ENCODE data around the gene PROX1. TPM values are rescaled to one million over a fixed set of nuclear protein-coding genes. Genes with fewer than 3 reads are reported as not detected.

Gene PROX1
- total RNA-seq, 1 donor from 2014 or later, result 6.5 TPM

DNA sequence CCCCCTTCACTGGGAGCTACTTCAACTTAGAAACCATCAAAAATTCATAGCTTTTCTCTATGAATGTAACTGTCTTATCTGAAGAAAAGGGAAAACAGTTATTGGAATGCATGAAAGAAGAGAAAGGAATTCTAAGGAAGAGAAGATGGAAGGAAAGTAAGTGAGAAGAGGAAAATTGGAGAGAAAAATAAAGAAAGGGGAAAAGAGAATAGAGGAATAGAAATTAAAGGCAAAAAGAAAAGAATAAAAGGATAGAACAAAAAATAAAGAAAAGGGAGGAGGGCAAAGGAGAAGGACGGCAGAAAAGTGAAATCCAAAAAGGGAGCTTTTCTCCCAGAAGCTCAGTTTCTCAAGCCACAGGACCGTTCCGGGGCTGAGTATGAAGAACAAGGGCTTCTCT is 9.9 kb upstream of the PROX1 start:
- no peak for FAIRE-seq

DNA sequence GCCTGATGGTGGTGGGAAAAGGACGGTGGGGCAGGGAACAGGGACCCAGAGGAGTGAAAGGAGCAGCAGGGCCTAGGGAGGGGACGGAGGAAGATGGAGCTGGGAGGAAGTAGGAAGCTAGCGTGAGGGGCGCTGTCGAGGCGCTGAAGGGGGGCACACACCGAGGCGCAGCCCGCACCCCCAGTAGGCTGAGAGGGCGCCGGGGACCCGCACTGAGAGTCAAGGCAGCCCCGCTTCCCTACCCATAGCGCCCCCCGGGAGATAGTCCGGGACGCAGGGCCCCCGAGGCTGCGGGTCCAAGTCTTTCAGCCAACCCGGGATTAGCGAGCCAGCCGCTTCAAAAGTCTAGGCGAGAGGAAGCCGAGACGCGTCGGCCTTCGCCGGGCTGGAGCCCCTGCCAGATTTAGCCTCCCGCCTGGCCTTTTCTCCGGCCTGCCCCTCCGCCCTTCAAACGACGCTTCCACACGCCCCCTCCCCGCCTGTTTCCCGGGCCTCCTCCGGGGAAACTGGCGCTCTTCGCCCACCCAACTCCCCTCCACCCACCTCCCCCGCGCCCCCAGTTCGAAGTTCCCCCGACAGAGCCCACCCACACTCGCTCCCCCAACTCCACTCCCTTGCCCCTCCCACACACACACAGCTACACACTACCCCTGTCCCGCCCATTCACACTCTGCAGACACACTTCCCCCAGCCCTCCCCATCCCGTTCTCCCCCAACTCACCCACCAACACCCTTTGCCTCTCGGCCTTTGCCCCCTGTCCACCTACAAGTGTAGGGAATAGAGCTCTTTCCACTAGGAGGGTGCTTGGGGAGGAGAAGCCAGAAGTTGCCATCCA is 7.8 kb upstream of the PROX1 start:
- DNase-seq (ENCODE audit: low spot score in 2 of 2), result no peak
- no peak for FAIRE-seq

More for the DNA sequence above, 9.9 kb upstream of the PROX1 start:
- no peak for DNase-seq (ENCODE audit: low spot score in 2 of 2)

DNA sequence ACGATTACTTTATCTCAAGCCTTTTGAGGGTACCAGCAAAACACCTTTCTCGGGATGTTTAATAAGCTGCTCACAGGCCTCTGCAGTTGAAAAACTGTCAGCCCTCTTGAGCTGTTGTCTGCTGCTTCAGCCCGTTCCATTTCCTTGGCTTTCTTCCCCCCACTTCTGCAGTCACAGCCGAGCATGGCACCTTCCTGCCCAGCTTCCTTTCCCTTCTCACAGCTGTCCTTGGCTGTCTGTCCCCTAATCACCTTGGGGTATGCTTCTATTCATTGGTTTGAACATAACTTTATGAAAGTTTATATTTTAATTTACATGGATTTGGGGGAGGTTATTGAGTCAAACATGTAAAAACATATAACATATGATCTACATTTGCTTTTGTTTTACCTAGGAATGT is 6.9 kb upstream of the PROX1 start:
- no peak for FAIRE-seq
- no peak for DNase-seq (ENCODE audit: low spot score in 2 of 2)

DNA sequence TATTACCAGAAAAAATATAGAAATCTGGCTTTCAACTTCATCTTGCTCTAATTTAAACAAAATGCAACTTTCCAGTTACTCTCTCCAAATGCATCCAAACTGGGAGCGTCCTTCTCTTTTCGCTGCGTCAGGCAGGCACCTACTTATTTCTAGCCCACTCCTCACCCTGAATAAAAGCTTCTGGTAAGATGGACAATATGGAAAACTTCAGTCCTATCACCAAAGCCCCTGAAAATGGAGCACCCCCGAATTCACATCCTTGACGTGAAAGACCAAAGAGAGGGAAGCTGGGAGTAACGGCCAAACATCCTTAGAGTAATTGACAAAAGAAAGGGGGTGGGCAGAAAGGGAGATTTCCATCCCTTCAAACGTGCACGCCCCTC is 5.5 kb upstream of the PROX1 start:
- FAIRE-seq (no peak), DNase-seq (ENCODE audit: low spot score in 2 of 2) (no peak)

DNA sequence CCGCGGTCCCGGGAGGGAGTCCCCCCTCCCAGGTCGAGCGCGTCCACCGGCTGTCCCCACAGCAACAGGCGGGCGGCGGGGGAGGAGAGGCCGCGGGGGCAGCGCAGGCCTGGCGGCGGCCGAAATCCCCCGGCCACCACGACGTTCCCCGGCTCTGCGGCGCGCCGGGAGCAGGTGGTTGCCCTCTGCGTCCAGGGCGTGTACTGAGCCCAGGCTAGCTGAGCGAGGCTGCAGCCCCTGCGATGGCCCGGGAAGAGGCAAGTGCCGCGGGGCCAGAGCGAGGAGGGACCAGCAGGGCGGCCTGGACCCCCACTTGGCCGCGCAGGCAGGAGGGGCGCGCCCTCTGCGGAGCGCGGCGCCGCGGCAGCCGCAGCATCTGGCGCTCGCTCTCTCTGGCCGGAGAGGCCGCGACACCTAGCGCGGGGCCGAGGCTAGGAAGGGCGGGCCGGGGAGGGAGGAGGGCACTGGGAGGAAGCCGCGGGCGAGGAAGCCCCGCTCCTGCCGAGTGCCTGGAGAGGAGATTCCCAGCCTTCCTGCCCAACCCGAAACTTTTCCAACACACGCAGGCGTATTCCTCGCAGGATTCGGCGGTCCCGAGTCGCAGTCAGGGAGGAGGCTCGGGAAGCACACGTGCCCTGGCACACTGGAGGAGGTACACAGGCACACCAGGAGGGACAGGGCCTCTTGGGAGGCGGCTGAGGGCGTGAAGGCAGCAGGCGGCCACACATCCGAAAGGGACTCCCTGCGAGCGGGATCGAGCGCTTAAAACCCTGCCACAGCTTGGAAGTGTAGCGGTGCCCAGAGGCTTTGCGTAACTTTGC is 4.9 kb upstream of the PROX1 start:
- DNase-seq (ENCODE audit: low spot score in 2 of 2), result peak in 1 of 2 donors; percentile 67
- FAIRE-seq, result no peak

DNA sequence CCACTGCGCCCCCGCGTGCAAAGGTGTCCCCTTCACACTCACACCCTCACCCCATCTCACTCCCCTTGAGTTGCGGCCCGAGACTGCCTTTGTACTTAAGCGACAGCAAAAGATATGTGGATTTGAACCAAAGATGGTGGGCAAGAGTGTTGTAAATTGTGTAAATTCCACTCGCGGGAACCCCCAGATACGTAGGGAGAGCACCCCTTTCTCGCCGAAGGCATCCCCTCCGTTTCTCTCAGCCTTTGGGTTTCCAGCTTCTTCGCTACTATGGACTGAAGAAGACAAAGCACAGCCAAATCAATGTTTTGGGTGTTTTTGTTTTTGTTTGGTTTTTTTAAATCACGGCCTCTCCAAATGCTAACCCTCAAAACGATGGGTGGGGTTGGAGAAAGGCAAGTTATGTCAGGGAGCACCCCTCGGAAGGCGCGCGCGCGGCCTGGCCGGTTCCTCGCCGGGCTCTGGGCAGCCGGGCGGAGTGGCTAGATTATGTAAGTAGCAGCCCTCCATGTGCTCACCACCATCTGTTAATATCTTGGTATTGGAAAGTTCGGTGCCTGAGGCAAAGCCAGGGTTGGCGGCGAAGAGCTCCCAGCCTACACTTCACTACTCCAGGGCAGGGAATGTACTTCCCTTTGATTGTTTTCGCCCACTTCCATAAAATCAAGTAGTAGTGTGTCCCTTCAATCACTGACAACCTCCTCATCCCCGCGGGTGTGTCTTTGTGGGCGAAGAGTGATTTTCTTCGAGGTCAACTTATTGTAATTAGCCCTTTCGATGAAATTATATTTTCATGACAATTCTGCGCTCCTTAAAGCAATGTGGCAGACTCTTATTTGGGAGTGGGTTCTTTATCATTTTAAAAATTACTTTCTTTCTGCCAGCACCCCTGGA is 4.0 kb upstream of the PROX1 start:
- DNase-seq (ENCODE audit: low spot score in 2 of 2), result peak in 1 of 2 donors; percentile 39
- no peak for FAIRE-seq

DNA sequence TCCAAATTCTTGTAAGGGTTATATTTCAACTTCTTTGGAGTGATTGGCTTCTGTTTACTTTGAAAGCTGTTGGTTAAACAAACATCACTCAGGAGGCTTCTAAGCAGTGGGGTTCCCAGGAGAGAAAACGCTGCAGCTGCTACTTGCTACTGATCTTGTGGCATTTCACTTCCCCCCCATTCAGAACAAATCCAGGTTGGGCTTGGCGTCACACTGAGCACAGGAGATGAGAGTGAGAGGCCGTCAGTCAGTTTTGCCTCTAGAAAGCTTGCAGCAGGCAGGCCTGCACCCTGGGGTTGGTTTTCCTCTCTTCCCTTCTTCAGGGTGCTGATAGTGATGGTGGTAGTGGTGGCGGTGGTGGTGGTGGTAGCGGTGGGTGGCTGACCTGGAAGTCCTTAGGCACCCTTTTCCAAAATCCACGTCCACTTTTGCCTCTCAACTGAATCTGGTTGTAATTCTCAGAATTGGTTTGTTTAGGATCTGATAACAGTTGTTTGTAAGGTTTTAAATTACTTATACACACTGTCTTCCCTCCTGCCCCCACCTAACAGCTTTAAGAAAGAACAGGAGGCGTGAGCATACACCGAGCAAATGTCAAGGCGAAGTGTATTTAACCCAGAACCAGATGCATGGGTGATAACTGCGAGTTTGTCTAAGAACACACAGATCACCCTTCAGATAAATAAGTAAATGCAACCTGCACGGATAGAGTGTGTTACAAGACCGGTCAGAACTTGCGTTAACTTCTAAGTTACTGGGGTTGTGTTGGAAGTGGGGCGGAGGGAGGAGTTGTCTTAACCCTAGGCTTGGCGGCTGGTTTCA is 3.2 kb upstream of the PROX1 start:
- FAIRE-seq, result no peak
- peak in 1 of 2 donors; percentile 37 for DNase-seq (ENCODE audit: low spot score in 2 of 2)

DNA sequence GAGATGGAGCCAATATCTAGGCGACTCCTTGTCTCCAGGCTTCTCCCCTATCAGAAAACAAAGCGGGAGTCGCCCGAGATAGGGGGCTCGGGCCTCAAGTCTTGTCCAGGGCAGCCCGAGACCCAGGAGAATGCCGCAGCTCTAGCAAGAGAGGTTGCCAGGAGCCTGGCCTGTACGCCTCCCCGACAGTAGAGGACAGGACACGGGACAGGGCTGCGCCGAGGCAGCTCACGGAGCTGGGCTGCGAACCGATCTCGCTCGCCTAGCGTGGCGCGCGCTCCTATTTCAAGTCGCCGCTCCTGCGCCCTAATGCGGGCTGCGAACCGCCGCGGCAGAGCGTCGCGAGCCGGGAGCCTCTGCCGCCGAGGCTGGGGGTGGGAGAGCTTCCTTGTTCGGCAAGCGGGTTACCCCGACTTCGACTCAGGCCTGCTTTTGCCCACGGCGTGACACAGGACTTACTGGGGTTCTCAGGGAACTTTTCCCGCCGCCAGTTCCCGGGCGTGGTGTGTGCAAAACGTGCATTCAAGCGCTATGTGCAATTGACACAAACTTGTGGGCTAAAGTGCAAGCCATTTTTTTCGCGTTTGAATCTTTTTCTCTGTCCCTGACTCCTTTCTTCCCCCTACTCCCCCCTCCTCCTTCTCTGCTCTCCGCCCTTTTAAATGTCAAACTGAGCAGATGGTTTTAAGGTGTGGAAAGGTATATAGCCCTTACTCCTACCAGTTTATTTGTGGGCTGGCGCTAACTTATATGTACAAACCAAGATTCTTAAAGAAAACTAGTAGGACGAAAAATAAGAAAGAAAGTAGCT is 2.4 kb upstream of the PROX1 start:
- DNase-seq (ENCODE audit: low spot score in 2 of 2) (no peak), FAIRE-seq (no peak)

DNA sequence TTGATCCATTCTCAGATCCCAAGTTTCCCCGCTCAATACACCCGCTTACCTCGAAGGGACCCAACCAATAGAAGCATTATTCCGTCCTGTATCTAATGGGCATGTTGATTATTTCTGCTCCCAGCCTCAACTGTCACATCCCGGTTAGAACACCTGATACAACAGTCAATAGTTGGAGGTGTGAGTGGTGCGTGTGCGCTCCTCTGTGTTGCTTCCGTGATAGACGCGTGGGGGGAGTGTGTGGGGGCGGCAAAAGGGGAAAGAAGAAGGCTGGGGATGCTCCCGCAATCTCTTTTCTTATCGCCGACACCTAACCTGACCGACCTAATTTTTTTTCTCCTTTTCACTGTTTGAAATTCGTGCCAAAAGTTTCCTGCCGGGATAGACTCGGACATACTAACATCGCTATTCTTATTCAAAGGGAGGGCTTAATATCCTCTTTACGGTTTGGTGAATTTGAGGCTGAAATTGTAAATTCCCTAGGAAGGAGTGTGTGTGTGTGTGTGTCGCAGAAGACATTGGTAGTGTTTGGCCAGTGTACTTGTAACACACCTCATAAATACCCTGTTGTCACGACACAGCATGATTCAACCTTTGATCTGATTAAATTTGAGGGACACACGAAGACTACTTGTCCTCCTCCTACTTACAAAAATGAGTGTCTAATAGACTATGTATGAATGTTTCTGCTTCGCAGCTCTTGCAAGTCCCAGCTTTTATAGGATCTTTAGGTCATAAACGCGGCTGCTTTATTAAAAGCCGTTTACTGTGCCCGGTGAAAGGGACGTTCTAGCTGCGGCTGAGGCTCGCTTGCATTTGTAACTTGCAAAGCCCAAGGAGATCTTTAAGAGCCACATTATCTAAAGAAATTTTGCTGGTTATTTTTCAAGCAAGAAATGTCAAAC is 1.5 kb upstream of the PROX1 start:
- FAIRE-seq (no peak), DNase-seq (ENCODE audit: low spot score in 2 of 2) (peak in 1 of 2 donors; percentile 40)

DNA sequence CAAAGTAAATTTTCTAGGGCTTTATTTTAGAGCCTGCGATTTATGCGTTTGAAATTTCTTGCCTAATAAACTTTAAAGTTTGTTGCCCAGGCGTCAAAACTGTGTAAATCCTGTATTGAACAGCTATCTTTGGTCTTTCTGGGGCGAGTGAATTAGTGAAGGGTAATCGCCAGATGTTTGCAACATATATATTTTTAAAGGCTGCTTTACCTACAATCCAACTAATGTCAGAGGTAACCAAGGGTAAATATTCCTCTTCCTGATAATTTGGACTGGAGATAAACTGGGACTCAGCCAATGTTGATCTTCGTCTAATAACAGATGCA is 885 bp upstream of the PROX1 start:
- DNase-seq (ENCODE audit: low spot score in 2 of 2), result no peak
- no peak for FAIRE-seq

DNA sequence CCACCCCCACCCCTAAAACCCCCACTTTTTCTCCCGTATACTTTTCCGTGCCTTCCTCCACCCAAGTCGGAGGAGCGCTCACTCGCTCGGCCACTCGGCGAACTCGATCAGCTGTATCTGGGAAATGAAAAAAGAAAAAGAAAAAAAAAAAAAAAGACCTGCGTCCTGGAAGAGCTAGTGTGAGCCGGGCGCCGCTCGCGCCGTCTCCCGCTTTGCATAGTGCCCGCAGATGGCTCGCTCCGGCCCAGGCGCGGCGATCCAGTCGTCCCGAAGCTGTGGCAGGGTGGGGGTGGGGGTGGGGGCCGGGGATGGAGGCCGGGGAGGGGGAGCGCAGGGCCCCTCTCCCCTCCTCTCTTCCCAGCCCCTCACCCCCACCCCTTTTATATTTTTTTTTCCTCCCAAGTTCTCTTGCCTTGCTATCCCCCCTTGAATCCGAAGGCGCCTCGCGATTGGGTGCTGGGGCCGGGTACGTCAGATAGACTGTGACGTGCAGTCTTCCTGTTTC is 299 bp upstream of the PROX1 start:
- no peak for FAIRE-seq
- peak; percentile 85 to 87 for DNase-seq (ENCODE audit: low spot score in 2 of 2)

DNA sequence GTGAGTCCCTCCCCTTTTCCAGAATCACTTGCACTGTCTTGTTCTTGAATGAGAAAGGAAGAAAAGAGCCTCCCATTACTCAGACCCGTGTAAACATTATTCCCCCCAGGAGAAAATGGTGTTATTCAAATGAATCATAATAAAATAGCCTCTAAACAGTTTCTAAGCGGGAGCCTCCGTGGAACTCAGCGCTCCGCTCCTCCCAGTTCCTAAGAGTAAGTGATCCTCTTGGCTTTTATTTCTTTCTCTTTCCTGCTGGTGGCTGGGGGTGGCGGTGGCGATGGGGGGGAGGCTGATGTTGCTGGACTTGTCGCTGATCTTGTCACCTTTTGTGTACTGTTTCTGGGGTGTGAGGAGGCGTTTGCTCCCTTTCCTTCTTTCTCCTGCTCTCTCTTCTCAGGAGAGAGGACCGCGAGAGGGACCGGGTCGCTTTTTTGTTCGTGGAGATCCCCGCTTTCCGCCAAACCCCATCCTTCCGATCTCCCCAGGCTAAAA is 781 bp downstream of the PROX1 start:
- peak in 1 of 2 donors; percentile 45 for DNase-seq (ENCODE audit: low spot score in 2 of 2)
- no peak for FAIRE-seq

DNA sequence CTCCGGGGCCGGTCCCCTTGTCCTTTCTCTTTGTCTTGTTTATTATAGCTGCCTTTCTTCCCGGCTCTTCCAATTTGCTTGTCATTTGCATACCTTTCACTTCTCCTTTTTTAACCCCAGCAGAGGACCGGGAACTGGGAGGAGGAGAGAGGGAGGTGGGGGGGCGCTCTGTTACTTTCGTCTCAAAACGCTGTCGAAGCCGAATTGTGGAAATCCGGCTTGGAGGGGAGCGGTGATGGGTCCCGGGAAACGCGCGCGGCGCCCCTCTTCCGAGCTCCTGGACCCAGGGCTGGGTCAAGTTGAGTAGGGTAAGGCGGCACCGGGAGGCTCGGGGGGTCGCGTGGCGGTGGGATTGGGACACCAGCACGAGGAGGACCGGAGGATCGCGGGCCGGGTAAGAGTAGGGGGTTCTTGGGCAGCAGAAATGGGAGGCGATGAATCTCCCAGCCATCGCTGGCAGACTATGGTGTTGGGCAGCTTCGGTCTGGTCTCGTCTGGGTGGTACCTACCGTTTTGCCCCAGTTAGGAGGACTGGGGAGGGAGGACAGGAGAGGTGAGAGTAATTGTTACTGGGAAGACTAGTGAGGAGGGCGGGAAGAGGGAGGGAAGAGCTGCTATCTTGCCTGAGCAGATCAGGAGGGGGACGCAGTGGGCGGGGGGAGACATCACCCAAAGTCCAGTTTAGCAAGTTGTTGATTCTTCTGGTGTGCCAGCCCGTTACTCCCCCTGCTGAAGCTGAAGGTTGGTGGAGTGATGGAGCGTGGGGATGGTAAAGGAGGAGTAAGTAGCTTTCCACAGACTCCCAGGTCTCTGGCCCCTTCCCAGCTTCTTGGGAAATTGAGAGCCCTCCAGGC is 1.5 kb downstream of the PROX1 start:
- DNase-seq (ENCODE audit: low spot score in 2 of 2), result no peak

DNA sequence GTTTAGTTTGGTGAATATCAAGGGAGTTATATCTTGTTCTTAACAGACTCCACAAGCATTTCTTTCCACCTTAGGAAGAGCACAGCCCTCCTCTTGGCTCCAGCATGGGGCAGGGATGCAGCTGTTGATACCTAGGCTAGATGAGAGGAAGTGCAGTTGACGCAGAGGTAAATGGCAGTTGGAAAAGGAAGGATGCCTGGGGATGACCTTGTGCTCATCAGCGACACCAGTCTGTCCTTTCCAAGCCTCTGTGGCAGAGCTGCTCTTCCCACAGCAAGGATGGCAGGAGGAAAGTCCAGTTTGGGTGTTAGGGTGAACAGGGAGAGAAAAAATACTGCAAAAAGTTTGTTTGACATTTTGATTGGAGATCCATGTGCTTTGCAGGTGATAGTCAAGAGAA is 6.2 kb downstream of the PROX1 start:
- DNase-seq (ENCODE audit: low spot score in 2 of 2), result no peak
- no peak for FAIRE-seq

More for the DNA sequence above, 1.5 kb downstream of the PROX1 start:
- FAIRE-seq, result no peak

DNA sequence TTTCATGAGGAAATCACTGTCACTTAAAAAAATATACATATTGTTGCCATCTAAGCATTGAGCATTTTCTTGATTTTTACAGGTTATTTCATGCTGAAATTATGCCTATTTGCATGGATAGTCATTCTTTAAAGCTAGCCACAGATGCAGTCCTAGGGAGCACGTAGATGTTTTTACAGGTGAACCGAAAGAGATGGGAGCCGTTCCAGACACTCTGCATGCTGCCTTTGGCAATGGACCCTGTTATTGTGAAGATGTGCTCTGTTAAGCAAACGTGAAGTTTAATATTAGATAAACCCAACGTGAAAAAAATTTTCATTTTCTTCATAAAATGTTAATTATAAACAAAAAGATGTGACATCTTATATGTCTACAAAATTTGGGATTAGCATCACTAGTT is 7.1 kb downstream of the PROX1 start:
- FAIRE-seq (no peak), DNase-seq (ENCODE audit: low spot score in 2 of 2) (no peak)

DNA sequence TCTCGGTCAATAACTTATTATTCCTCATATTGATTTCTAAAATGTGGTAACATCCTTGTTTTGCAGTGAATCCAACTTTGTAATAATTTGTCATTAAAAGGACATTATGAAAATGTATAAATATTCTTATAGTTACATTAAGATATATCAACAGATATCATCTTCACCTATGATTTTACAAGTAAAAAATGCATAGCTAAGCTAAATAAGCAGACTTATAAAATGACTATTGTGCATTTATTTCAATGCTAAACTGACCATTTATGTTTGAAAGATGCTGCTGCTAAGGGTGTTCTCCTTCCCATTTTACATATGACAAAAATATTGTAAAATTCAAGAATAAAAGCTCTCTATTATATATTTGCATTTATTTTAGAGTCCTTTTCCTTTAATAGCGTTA is 7.8 kb downstream of the PROX1 start:
- FAIRE-seq, result no peak
- no peak for DNase-seq (ENCODE audit: low spot score in 2 of 2)

All from frontal cortex (tissue), 4 donors.